ENCODE data around the gene NAALADL2. TPM values are rescaled to one million over a fixed set of nuclear protein-coding genes. Genes with fewer than 3 reads are reported as not detected.

NAALADL2 gene
- total and polyA plus RNA-seq, 2 donors (not counting 1 experiment from before 2014, with no cell fraction given), result 8.8 to 11.6 TPM

DNA sequence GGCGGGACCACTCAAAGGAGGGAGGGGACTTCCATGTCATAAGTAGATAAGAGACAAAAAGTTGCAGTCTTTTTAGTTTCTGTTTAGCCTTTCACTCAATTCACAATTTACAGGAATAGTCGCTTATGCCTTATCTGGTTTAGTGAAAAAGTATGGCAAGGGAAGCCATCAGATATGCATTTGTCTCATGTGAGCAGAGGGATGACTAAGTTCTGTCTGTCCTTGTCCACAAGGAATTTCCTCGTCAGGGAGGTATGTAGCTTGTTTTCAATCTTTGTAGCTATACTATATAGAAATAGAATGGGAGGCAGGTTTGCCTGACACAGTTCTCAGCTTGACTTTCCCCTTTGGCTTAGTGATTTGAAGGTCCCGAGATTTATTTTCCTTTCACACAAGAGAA is 882.8 kb downstream of the NAALADL2 start:
- no peak overlapping the region for H3K9ac ChIP-seq (ENCODE audit: insufficient read depth, low read length)
- H3K4me1 ChIP-seq (ENCODE audit: control insufficient read depth, extremely low read depth, insufficient read depth, low read length), result no peaks in the 10 kb centered on the region
- H4K20me1 ChIP-seq (ENCODE audit: control insufficient read depth, extremely low read depth, insufficient read depth, low read length), result no peaks in the 10 kb centered on the region
- H2AFZ ChIP-seq (ENCODE audit: low read length), result no peak overlapping the region
- peak in 1 of 2 donors; percentile 60 for DNase-seq (ENCODE audit: low read depth in 2 of 2)
- H3K27ac ChIP-seq (ENCODE audit: insufficient read depth, low read length), result no peak overlapping the region
- H3K79me2 ChIP-seq (ENCODE audit: control insufficient read depth, insufficient read depth, low read length), result no peaks in the 10 kb centered on the region
- no peak overlapping the region for H3K4me3 ChIP-seq (replicated peaks in 1 of 4; ENCODE audit: control extremely low read depth in 1 of 4, insufficient read depth in 1 of 4, low read depth in 3 of 4, low read length in 4 of 4)
- no peaks in the 10 kb centered on the region for H3K36me3 ChIP-seq (ENCODE audit: control insufficient read depth, insufficient read depth, low read length)
- TF ChIP-seq EZH2 (IDR thresholded peaks at IDR 0.05; ENCODE audit: low read length, missing control alignments) (no peak), CTCF (conservative IDR thresholded peaks at IDR 0.05 in 1 of 2, IDR thresholded peaks at IDR 0.05 in 1 of 2; ENCODE audit: low read depth in 1 of 2, low read length in 2 of 2) (no peak)
- no peaks in the 10 kb centered on the region for H3K27me3 ChIP-seq (ENCODE audit: control insufficient read depth, insufficient read depth, low read length)
- H3K9me3 ChIP-seq (ENCODE audit: control insufficient read depth, insufficient read depth, low read depth, low read length), result no peaks in the 10 kb centered on the region
- H3K4me2 ChIP-seq (ENCODE audit: extremely low read depth, insufficient read depth, low read length), result no peak overlapping the region

GRCh38 chr3:175743733-175744400 is 884.7 kb downstream of the NAALADL2 start:
- H3K4me3 ChIP-seq (replicated peaks in 1 of 4; ENCODE audit: control extremely low read depth in 1 of 4, insufficient read depth in 1 of 4, low read depth in 3 of 4, low read length in 4 of 4), result no peak overlapping the region
- H3K27ac ChIP-seq (ENCODE audit: insufficient read depth, low read length), result no peak overlapping the region
- no peaks in the 10 kb centered on the region for H3K79me2 ChIP-seq (ENCODE audit: control insufficient read depth, insufficient read depth, low read length)
- H3K27me3 ChIP-seq (ENCODE audit: control insufficient read depth, insufficient read depth, low read length), result no peaks in the 10 kb centered on the region
- H3K4me2 ChIP-seq (ENCODE audit: extremely low read depth, insufficient read depth, low read length), result peak overlapping the region; percentile 19
- TF ChIP-seq CTCF (conservative IDR thresholded peaks at IDR 0.05 in 1 of 2, IDR thresholded peaks at IDR 0.05 in 1 of 2; ENCODE audit: low read depth in 1 of 2, low read length in 2 of 2) (no peak), EZH2 (IDR thresholded peaks at IDR 0.05; ENCODE audit: low read length, missing control alignments) (no peak)
- H3K9ac ChIP-seq (ENCODE audit: insufficient read depth, low read length), result no peak overlapping the region
- no peaks in the 10 kb centered on the region for H3K9me3 ChIP-seq (ENCODE audit: control insufficient read depth, insufficient read depth, low read depth, low read length)
- no peak overlapping the region for H2AFZ ChIP-seq (ENCODE audit: low read length)
- H4K20me1 ChIP-seq (ENCODE audit: control insufficient read depth, extremely low read depth, insufficient read depth, low read length), result no peaks in the 10 kb centered on the region
- H3K4me1 ChIP-seq (ENCODE audit: control insufficient read depth, extremely low read depth, insufficient read depth, low read length), result no peaks in the 10 kb centered on the region
- no peaks in the 10 kb centered on the region for H3K36me3 ChIP-seq (ENCODE audit: control insufficient read depth, insufficient read depth, low read length)
- DNase-seq (ENCODE audit: low read depth in 2 of 2), result peak; percentile 28 to 88

DNA sequence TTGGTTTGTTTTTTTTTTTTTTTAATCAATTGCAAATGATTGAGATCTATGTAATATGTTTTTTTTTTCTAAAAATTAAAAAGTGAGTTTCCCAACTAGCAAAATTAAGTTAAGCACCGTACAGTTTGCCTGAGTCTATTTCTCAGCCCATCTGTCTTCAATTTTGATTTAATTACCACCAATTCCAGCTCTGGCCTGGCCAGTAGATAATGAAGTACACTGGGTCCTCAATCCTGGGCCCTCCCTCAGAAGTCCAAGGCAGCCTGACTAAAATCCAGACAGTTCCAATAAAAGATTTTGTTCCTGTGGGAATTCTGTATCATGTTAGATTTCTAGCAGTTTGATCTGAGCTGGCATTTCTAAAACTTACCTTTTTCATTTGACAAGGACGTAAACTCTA is 887.2 kb downstream of the NAALADL2 start:
- no peak overlapping the region for H3K27ac ChIP-seq (ENCODE audit: insufficient read depth, low read length)
- no peaks in the 10 kb centered on the region for H3K9me3 ChIP-seq (ENCODE audit: control insufficient read depth, insufficient read depth, low read depth, low read length)

More for the DNA sequence above, 887.2 kb downstream of the NAALADL2 start:
- H3K9ac ChIP-seq (ENCODE audit: insufficient read depth, low read length), result no peak overlapping the region
- H3K36me3 ChIP-seq (ENCODE audit: control insufficient read depth, insufficient read depth, low read length), result no peaks in the 10 kb centered on the region
- no peaks in the 10 kb centered on the region for H3K4me1 ChIP-seq (ENCODE audit: control insufficient read depth, extremely low read depth, insufficient read depth, low read length)
- H3K4me2 ChIP-seq (ENCODE audit: extremely low read depth, insufficient read depth, low read length), result no peak overlapping the region
- no peak overlapping the region for H3K4me3 ChIP-seq (replicated peaks in 1 of 4; ENCODE audit: control extremely low read depth in 1 of 4, insufficient read depth in 1 of 4, low read depth in 3 of 4, low read length in 4 of 4)
- H3K27me3 ChIP-seq (ENCODE audit: control insufficient read depth, insufficient read depth, low read length), result no peaks in the 10 kb centered on the region
- no peaks in the 10 kb centered on the region for H3K79me2 ChIP-seq (ENCODE audit: control insufficient read depth, insufficient read depth, low read length)
- H4K20me1 ChIP-seq (ENCODE audit: control insufficient read depth, extremely low read depth, insufficient read depth, low read length), result no peaks in the 10 kb centered on the region
- H2AFZ ChIP-seq (ENCODE audit: low read length), result no peak overlapping the region
- DNase-seq (ENCODE audit: low read depth in 2 of 2), result no peak
- no peak for TF ChIP-seq CTCF (conservative IDR thresholded peaks at IDR 0.05 in 1 of 2, IDR thresholded peaks at IDR 0.05 in 1 of 2; ENCODE audit: low read depth in 1 of 2, low read length in 2 of 2)
- no peak for TF ChIP-seq EZH2 (IDR thresholded peaks at IDR 0.05; ENCODE audit: low read length, missing control alignments)
